GM12892 (cell line): ENCODE results near the gene TPM3.
"Not testable (repeated sequence)": the region's sequence is repeated elsewhere in the genome, so short reads cannot be mapped to it uniquely, and the experiment has no call there.

ENCODE experiments used
- DNase-seq: peaks from one replicate; pipeline ENCODE4 v3.0.0; 2011; ENCODE audit not compliant: insufficient read length
- FAIRE-seq: peaks from 2 replicates; lab custom pipeline; 2011; peaks lifted over from hg19 to GRCh38; lab: Jason Lieb, UNC
- POLR2A ChIP-seq: IDR thresholded peaks from 2 replicates; pipeline ENCODE4 v1.6.1; 2011; ENCODE audit warnings: low read depth, low read length, control low read depth
- POLR2AphosphoS5 ChIP-seq: IDR thresholded peaks from 2 replicates; pipeline ENCODE4 v1.6.1; 2011; ENCODE audit warnings: low read depth, low read length, control low read depth
- TAF1 ChIP-seq: IDR thresholded peaks from 2 replicates; pipeline ENCODE4 v1.6.1; 2011; ENCODE audit warnings: low read depth, mild to moderate bottlenecking, control low read depth, low read length, borderline replicate concordance

The TPM3 gene

DNA sequence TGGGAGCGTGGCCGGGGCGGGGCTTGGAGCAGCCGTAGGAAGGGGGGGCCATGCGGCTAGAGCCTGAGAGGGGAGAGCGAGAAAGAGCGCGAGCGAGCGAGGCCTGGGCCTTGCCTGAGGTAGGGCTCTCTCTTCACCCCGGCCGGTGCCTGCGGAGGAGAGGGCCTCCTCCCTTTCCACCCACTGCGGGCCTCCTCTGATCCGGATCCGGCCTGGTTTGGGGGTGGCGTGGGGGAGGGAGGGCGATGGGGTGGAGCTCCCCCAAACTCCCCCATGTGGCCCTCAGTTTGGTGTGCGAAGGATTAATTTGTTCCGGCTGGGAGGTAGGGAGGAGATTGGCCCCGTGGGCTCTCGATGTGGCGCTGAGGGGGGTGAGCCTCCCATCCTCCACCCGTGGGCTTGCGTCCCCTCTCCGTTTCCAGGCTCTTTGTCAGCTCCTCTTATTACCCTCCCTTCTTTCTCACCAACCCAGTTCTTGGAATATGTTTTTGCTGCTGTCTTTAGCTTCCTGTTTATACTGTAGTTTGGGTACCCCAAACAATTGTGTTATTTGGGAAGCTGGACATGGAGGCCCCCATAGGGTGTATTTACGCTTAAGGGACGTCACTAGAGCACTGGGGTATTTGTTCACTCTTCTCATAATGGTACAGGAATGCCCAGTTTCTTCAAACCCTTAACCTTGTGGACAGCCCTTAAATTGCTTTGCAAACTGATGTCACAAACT lies 29.5 kb upstream of the TPM3 start:
- no peak for FAIRE-seq
- TF ChIP-seq POLR2AphosphoS5: peak; percentile 84
- peak; percentile 91 for TF ChIP-seq POLR2A
- TF ChIP-seq TAF1: no peak
- peak; percentile 37 for DNase-seq

- FAIRE-seq (no peak), DNase-seq (no peak)
- TF ChIP-seq POLR2AphosphoS5 (peak; percentile 7; the same call in 1 of the 2 replicates), TAF1 (no peak)
These were observed 29.0 kb upstream of the TPM3 start for GRCh38 chr1:154220970-154221277.

- TF ChIP-seq POLR2AphosphoS5 (peak; percentile 81), TAF1 (peak; percentile 86), POLR2A (peak; percentile 88)
- FAIRE-seq (peak; percentile 99), DNase-seq (peak; percentile 79)
These were observed 28.4 kb upstream of the TPM3 start, which contains the start of gene UBAP2L for GRCh38 chr1:154220071-154220969. Gene UBAP2L, plus strand, starts transcription at chr1:154220955. Its CDS starts 4,169 bp downstream, at chr1:154225124.

- TF ChIP-seq POLR2AphosphoS5: no peak
- TF ChIP-seq POLR2A: no peak
- no peak for TF ChIP-seq TAF1
- no peak for DNase-seq
These were observed 27.6 kb upstream of the TPM3 start for GRCh38 chr1:154219541-154219940.

GRCh38 chr1:154218545-154218944 lies 26.6 kb upstream of the TPM3 start:
- DNase-seq (no peak), FAIRE-seq (no peak)
- TF ChIP-seq POLR2AphosphoS5: no peak
- no peak for TF ChIP-seq POLR2A
- TF ChIP-seq TAF1: no peak

More at GRCh38 chr1:154219541-154219940, 27.6 kb upstream of the TPM3 start:
- FAIRE-seq: no peak

DNA sequence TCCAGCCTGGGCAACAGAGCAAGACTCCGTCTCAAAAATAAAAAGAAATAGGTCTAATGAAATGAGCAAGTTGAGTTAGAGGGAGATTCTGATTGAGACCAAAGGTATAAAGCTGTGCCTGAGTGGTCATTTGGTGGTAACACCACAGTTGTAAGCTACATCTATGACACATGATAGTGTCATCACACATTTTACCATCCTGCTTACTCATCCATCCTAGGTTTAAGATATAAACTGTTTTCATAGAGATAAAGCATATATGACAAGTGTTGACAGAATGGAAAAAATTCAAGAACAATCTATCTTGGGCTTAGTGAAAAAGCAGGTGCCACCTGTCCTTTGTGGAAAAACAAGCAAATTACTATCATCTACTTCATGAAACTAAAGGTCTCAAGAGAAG lies 21.4 kb upstream of the TPM3 start:
- FAIRE-seq (no peak), DNase-seq (no peak)
- TF ChIP-seq POLR2A (no peak), TAF1 (no peak), POLR2AphosphoS5 (no peak)

DNA sequence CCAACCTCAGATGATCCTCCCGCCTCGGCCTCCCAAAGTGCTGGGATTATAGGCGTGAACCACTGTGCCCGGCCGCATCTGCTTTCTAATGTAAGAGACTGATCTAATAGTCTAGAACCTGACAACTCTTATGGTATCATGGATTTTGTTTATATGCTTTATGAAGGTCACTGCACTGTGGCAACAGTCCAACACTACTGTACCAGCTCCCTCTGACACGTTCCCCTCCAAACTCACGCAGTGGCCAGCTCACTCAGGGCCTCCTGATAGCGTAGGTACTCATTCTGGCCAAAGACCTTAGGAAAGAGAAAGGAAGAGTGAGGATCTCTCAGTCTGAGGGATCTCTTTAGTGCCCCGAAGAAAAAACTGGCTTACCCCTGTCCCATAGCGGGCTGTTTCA lies 20.2 kb upstream of the TPM3 start:
- FAIRE-seq: no peak
- no peak for TF ChIP-seq POLR2AphosphoS5
- DNase-seq: no peak

DNA sequence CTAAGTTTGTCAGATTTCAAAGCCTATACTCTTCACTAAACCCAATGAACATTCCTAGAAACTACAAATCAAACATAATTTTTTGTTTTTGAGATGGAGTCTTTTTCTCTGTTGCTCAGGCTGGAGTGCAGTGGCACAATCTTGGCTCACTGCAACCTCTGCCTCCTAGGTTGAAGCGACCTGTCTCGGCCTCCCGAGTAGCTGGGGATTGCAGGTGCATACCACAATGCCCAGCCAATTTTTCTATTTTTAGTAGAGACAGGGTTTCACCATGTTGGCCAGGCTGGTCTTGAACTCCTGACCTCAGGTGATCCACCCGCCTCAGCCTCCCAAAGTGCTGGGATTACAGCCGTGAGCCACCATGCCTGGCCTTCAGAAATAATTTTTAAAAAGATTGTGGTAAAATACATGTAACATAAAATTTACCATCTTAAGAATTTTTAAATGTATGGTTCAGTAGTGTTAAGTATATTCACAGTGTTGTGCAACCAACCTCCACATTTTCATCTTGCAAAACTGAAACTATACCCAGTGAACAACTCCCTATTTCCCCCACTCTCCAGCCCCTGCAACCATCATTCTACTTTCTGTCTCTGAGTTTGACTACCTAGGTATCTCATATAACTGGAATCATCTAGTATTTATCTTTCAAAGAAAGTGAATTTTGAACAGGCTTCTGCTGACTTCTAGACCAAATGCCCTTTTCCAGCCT lies 16.9 kb upstream of the TPM3 start:
- FAIRE-seq (no peak), DNase-seq (no peak)
- TF ChIP-seq POLR2A (no peak), TAF1 (no peak), POLR2AphosphoS5 (no peak)

- no peak for DNase-seq
- no peak for FAIRE-seq
- TF ChIP-seq POLR2AphosphoS5: 0 out of 2 replicates have a peak, but pooled peaks have one; percentile 4
- TF ChIP-seq POLR2A: no peak
These were observed 15.4 kb upstream of the TPM3 start for GRCh38 chr1:154207262-154207661.

GRCh38 chr1:154206196-154206595 lies 14.3 kb upstream of the TPM3 start, which contains the start of gene CFAP141:
Gene CFAP141, minus strand, starts transcription at chr1:154206333. Its CDS starts 26 bp downstream, at chr1:154206307.
- no peak for FAIRE-seq
- no peak for TF ChIP-seq POLR2A
- TF ChIP-seq POLR2AphosphoS5: no peak
- TF ChIP-seq TAF1: no peak
- DNase-seq: no peak

DNA sequence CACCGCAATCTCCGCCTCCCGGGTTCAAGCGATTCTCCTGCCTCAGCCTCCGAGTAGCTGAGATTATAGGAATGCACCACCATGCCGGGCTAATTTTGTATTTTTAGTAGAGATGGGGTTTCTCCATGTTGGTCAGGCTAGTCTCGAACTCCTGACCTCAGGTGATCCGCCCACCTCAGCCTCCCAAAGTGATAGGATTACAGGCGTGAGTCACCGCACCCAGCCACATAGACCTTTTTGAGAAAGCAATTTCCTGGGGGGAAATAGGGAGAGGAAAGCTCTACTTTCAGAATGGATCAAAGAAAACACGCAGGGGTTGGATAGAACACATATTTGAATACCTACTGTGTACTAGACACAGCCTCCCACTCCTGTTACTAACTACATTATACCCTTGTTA lies 13.9 kb upstream of the TPM3 start:
- FAIRE-seq, DNase-seq: not testable (repeated sequence)

DNA sequence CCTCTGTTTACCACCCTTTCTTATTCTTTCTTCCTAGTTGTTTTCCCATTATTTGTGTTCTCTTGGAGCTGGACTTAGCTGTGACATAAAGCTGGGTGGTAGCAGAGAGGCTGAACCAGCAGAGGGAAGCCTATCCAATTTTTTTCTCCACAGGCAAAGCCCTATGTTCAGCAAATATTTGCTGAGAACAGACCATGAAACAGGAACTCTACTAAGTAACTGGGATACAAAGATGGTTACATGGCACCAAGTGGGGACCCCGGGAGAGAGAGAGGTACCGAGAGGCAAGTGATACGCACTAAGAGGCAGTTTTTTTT lies 7.6 kb upstream of the TPM3 start:
- no peak for FAIRE-seq
- TF ChIP-seq POLR2A: no peak
- no peak for TF ChIP-seq POLR2AphosphoS5
- TF ChIP-seq TAF1: no peak
- DNase-seq: no peak
